Measurements from ENCODE around the gene ZNF311.
"Not testable (repeated sequence)": the region's sequence is repeated elsewhere in the genome, so short reads cannot be mapped to it uniquely, and the experiment has no call there.

GRCh38 chr6:28949656-28950195 lies 55.4 kb downstream of the ZNF311 start:
- not testable (repeated sequence) for TF ChIP-seq POLR2A, CTCF (IDR thresholded peaks at IDR 0.05)
